Esophagus muscularis mucosa (tissue), 4 donors: Measurements from ENCODE around the gene PRSS48.

Source experiments
- CTCF ChIP-seq, 3 experiments: fragments of 200-600 bp in 2 of 3; fragments of 450-650 bp in 1 of 3; sonication (generic) in 2 of 3; IDR thresholded peaks; one replicate each; pipeline ENCODE4 v1.5.1; 2017 to 2019; ENCODE audit warnings: antibody characterized with exemption in 3 of 3, mild to moderate bottlenecking in 2 of 3, moderate library complexity in 1 of 3
- EP300 ChIP-seq: sonication (generic); formaldehyde crosslinking; IDR thresholded peaks from one replicate; pipeline ENCODE4 v1.6.1; 2017; ENCODE audit warnings: antibody characterized with exemption
- POLR2A ChIP-seq: fragments of 450-650 bp; IDR thresholded peaks from one replicate; pipeline ENCODE4 v1.6.1; 2017; ENCODE audit warnings: antibody characterized with exemption, moderate library complexity, mild to moderate bottlenecking, low read depth
- POLR2AphosphoS5 ChIP-seq, 2 donors: sonication (generic); formaldehyde crosslinking; IDR thresholded peaks; one replicate each; pipeline ENCODE4 v1.6.1; 2017; ENCODE audit warnings: antibody characterized with exemption in 2 of 2

GRCh38 chr4:151251603-151252304 is 25.2 kb upstream of the PRSS48 start:
- TF ChIP-seq EP300 (no peak), CTCF (IDR thresholded peaks at IDR 0.05) (no peak), POLR2AphosphoS5 (IDR thresholded peaks at IDR 0.05) (no peak), POLR2A (no peak)
